ENCODE measurements around the gene TACC2.

TACC2 gene

GRCh38 chr10:122154031-122154544, 165.1 kb downstream of the TACC2 start:
- no peak for TF ChIP-seq TAF1 (IDR thresholded peaks at IDR 0.05; ENCODE audit: borderline replicate concordance, insufficient read depth, low read length)
- no peak for TF ChIP-seq POLR2AphosphoS5 (IDR thresholded peaks at IDR 0.05; ENCODE audit: low read depth, low read length)
- TF ChIP-seq FOXP2 (optimal IDR thresholded peaks at IDR 0.05; ENCODE audit: borderline replicate concordance, extremely low read depth, extremely low read length, insufficient read depth): no peak
- TF ChIP-seq REST (IDR thresholded peaks at IDR 0.05; ENCODE audit: insufficient read depth in 1 of 2, low read depth in 2 of 2, low read length in 2 of 2): no peak
- TF ChIP-seq SIN3A (IDR thresholded peaks at IDR 0.05; ENCODE audit: borderline replicate concordance, insufficient read depth, low read length): no peak

GRCh38 chr10:122154545-122155366, 165.8 kb downstream of the TACC2 start:
- no peak for TF ChIP-seq POLR2AphosphoS5 (IDR thresholded peaks at IDR 0.05; ENCODE audit: low read depth, low read length)
- no peak for TF ChIP-seq REST (IDR thresholded peaks at IDR 0.05; ENCODE audit: insufficient read depth in 1 of 2, low read depth in 2 of 2, low read length in 2 of 2)
- no peak for TF ChIP-seq FOXP2 (optimal IDR thresholded peaks at IDR 0.05; ENCODE audit: borderline replicate concordance, extremely low read depth, extremely low read length, insufficient read depth)
- TF ChIP-seq SIN3A (IDR thresholded peaks at IDR 0.05; ENCODE audit: borderline replicate concordance, insufficient read depth, low read length): no peak
- TF ChIP-seq TAF1 (IDR thresholded peaks at IDR 0.05; ENCODE audit: borderline replicate concordance, insufficient read depth, low read length): no peak

GRCh38 chr10:122157451-122157850, 168.5 kb downstream of the TACC2 start:
- TF ChIP-seq POLR2AphosphoS5 (IDR thresholded peaks at IDR 0.05; ENCODE audit: low read depth, low read length): no peak
- no peak for TF ChIP-seq TAF1 (IDR thresholded peaks at IDR 0.05; ENCODE audit: borderline replicate concordance, insufficient read depth, low read length)
- no peak for TF ChIP-seq REST (IDR thresholded peaks at IDR 0.05; ENCODE audit: insufficient read depth in 1 of 2, low read depth in 2 of 2, low read length in 2 of 2)
- no peak for TF ChIP-seq FOXP2 (optimal IDR thresholded peaks at IDR 0.05; ENCODE audit: borderline replicate concordance, extremely low read depth, extremely low read length, insufficient read depth)
- TF ChIP-seq SIN3A (IDR thresholded peaks at IDR 0.05; ENCODE audit: borderline replicate concordance, insufficient read depth, low read length): no peak

GRCh38 chr10:122158362-122158761, 169.4 kb downstream of the TACC2 start:
- TF ChIP-seq FOXP2 (optimal IDR thresholded peaks at IDR 0.05; ENCODE audit: borderline replicate concordance, extremely low read depth, extremely low read length, insufficient read depth) (no peak), REST (IDR thresholded peaks at IDR 0.05; ENCODE audit: insufficient read depth in 1 of 2, low read depth in 2 of 2, low read length in 2 of 2) (no peak), TAF1 (IDR thresholded peaks at IDR 0.05; ENCODE audit: borderline replicate concordance, insufficient read depth, low read length) (no peak), SIN3A (IDR thresholded peaks at IDR 0.05; ENCODE audit: borderline replicate concordance, insufficient read depth, low read length) (no peak), POLR2AphosphoS5 (IDR thresholded peaks at IDR 0.05; ENCODE audit: low read depth, low read length) (no peak)

Measured in PFSK-1 (cell line).